HG03469 (cell line): ENCODE data around the gene FUT7.
"Not testable (repeated sequence)": the region's sequence is repeated elsewhere in the genome, so short reads cannot be mapped to it uniquely, and the experiment has no call there.

Source experiments
- ATAC-seq: cut with Tn5 transposase; IDR thresholded peaks from one replicate; pipeline ENCODE4 v1.9.1; 2021; ENCODE audit warnings: mild to moderate bottlenecking, moderate library complexity, moderate number of reproducible peaks; ENCODE audit not compliant: unreplicated experiment

Gene FUT7

DNA sequence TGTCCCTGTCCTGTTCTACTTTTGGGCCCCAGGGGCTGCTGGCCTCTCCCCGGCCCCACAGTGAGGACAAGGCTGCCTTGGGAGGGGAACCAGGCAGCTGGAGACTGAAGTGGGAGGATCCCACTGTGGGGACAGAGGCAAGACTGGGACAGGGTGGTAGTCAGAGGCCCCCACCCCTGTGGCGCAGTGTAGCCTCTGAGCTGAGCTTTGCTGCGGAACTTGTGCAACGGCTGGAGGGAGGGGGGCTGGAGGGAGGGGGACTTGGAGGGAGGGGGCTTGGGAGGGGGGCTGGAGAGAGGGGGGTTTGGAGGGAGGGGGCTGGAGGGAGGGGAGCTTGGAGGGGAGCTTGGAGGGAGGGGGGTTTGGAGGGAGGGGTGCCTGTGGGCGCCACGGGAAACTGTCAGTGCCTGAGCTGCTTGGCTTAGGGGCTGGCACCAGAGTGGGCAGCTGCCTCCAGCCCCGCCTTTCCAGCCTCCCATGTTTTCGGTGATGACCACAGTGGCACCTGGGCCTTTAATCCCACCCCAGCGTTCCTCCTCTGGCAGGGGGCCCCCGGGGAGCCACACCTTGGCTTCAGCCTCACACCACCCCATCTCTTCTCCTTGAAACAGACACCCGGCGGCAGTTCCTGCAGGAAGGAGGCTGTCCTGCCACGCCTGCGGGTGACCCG, 2.3 kb upstream of the FUT7 start:
- ATAC-seq, result no peak

DNA sequence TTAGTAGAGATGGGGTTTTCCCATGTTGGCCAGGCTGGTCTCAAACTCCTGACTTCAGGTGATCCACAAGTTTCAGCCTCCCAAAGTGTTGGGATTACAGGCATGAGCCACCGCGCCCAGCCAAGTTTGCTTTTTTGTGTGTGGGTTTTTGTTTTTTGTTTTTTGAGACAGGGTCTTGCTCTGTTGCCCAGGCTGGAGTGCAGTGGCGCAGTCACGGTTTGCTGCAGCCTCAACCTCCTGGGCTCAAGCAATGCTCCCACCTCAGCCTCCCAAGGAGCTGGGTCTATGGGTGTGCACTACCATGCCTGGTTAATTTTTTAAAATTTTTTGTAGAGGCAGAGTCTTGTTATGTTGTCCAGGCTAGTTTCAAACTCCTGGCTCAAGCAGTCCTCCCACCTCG, 1.6 kb upstream of the FUT7 start:
- ATAC-seq, result not testable (repeated sequence)

DNA sequence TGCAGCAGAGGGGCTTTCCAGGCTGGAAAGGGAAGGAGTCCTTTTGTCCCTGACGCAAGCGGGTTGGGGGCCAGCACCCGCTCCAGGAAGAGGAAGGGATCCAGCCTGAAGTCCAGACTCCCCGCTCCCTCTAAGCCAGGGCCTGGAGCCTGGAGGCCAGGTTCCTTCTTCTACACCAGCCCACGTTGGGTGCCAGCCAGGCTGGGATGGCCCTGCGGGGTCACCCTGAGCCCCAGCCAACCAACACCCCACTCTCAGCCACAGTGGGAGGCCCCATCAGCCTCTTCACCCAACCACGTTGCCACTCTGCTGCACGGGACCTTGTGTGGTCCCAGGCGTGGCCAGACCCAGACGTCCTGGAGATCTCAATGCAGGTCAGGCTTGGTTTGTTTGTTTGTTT, 970 bp upstream of the FUT7 start:
- ATAC-seq, result no peak

DNA sequence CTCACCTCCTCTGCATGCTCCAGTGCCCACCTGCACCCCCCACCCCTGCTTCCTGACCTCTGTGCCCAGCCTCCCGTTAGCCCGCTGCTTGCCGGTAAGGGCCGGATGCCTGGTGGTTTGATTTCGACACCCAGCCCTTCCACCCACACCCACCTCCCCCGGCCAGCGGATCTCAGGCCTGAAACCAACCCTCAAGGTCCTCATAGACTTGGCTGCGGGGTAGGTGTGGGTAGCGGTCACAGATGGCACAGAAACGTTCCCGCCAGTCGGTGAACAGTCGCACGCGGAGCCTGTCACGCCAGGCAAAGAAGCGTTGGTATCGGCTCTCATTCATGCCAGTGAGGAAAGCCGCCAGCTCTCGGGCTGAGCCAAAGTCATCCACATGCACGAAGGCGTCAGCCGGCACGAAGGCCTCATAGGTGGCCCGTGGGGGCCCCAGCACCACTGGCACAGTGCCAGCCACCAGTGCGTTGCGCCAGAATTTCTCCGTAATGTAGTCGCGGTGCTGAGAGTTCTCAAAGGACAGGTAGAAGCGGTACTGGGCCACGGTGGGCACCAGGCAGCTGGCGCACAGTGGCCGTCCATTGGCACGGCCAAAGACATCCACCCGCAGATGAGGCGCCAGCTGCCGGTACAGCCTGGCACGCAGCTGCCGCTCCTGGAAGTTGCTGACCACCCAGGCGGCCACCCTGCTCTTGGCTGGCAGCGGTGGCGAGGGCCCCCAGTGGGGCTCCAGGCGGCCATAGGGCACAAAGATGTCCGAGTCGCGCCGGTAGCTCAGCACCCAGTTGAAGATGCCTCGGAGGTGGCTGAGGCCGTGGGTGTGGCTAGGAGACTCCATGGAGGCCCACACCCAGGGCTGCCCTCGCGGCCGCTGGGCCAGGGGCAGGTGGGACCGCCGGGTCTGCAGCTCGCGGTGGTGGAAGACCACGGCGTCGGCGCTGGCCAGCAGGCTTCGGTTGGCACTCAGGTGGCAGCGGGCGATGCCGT, 1.1 kb downstream of the FUT7 start:
- no peak for ATAC-seq

DNA sequence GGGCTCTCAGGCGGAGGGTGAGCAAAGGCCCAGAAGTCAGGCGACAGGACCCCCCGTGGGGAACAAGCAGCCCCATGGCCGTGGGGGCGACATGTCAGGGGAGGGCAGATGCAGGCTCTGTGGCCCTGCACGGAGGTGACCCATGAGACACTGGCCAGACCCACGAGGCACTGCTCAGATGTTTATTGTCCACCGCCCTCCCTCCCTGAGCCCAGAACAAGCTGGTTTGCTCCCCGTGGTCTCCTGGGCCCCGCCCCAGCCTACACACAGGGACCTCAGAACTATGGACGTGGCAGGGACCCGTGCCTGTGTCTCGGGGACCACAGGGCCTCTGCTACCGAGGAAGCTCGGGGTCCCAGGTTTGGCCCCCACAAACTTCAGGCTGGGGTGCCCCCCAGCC, 1.9 kb downstream of the FUT7 start:
- ATAC-seq, result no peak

DNA sequence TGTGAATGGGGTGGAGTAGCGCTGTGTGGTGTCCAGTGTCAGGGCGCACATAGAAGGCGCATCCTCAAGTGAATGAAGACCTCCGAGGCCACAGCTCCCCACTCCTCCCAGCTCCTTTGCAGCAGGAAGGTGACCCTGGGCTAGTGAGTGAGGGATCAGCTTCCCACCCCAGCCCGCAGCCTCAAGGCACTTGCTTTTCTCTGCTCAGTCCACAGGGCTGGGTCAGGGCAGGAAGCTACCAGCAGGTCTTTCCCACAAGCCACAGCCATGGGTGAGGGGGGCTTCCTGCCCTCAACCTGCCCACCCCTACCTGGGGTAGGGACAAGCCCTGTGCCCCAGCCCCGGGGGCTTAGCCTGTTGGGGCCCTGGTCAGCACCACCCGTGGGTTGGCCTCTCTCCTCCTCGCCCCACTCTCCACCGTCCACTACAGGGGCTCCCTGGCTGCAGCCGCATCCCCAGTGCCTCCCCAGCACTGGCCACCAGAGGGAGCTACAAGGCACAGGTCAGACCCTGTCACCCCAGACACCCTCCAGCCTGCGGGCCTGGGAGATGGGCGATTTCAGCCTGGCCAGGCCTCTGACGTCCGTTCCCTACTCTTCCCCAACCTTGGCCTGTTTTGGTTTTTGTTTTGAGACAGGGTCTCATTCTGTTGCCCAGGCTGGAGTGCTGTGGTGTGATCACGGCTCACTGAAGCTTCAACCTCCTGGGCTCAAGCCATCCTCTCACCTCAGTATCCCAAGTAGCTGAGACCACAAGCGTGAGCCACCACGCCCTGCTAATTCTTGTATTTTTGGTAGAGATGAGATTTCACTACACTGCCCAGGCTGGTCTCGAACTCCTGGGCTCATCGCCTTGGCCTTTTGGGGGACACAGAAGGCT, 2.6 kb downstream of the FUT7 start:
- ATAC-seq, result no peak

DNA sequence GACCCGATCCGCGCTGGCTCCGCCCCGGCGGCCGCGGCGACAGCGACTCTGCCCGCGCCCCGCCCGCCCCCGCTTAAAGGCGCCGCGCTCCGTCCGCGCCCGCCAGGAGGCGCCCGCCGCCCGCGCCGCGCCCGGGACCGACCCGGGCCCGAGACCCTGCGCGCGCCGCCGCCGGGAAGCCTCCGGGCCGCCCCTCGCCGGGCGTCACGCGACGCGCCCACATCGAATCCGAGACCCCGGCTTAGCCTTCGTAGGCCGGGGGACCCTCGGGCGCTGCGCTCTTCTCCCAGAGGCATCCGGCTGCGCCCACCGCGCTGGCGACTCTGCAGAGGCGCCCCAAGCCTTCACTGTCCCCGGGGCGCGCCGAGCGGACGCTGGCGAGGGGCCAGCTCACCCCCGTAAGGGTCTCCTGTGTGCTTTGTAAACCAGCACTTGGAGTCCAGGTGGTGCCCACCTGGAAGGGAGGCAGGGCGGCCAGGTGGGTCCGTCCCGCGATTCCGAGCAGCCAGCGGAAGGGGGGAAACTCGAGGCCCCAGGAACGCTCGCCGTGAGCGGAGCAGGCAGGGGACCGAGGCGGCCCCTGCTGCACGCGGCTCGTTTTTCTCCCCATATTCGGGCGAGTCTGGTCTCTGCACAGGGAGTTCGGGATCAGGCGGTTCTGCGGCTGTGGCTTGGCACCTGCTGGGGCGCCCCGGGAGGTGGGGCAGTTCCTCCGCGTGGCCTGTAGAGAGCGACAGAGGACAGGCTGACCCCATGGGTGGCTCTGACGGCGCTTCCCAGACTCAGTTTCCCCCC, 3.4 kb downstream of the FUT7 start:
- no peak for ATAC-seq

DNA sequence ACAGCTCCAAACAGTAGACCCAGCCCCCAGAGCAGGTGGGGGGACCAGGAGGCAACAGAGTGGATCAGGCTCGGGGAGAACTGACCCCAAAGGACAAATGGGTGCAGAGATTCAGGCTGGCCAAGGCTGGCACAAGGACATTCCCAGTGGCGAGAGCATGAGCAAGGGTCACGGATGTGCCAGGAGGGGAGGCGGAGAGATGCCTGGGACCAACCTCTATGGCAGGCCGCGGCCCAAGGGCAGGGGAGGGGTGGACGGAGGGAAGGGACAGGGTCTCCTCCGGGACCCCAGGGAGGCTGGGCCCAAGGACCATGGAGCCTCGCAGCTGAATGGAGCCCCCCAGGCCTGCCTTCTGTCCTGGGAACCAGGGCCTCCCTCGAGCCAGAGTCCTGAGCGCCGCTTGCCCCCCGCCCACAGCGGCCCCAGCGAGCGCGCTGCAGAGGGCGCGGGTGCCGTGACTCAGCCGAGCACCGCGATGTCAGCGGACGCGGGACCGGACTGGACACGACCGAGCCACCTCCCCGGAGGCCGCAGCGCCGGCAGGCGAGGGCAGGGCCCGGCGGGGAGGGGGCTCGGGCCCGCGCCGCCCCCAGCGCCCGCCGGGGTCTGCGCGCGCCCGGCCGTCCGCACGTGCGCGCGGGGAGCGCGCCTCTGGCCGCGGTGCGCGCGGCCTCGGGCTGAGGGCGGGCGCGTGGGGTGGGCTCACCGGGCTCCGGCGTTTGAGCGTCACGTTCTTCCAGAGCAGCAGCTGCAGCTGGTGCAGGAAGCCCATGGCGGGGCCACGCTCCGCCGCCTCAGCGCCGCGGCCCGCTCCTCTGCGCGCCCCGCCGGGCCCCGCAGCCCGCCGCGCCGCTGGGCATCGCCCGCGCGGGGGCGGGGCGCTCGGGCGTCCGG, 4.3 kb downstream of the FUT7 start, which contains the start of gene ABCA2:
Gene ABCA2, minus strand, starts transcription at position 869 of the 894 bp plus-strand sequence. Its CDS starts 97 bp downstream, at position 772.
- no peak for ATAC-seq

DNA sequence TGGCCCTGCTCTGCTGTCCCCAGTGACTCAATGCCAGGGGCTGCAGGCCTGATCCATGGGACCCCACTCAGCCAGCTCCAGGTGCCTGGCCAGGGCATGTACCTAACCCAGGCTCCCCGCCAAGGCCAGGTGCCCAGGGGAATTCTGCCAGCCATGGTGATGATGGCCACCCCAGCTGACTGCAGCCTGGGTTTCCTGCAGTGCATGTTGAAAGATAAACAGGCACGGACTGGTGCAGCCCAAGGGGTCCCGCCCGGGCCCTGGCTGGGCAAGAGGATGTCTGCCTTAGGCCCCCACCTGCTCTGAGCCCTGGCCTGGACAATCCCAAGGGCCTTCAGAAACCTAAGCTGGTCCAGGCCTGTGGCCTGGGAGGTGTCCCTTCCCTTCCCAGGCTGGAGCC, 5.1 kb downstream of the FUT7 start:
- ATAC-seq, result no peak

DNA sequence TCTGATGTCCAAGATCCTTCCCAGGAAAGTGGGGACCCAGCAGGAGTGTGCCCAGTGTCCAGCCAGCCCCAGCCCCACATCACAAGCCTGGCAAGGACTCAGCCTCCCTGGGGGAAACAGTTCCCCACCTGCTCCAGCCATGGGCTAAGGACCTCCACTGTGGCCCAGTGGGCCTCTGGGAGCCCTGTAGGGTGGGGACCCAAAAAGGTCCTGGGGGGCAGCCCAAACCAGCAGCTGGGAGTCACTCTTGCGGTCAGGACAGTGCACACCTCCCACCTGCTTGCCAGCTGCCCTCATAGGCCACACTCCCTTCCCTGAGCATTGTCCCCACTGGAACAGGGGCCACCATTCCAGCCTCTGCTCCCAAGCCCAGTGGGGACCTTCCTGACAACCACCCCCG, 5.5 kb downstream of the FUT7 start:
- ATAC-seq, result no peak

DNA sequence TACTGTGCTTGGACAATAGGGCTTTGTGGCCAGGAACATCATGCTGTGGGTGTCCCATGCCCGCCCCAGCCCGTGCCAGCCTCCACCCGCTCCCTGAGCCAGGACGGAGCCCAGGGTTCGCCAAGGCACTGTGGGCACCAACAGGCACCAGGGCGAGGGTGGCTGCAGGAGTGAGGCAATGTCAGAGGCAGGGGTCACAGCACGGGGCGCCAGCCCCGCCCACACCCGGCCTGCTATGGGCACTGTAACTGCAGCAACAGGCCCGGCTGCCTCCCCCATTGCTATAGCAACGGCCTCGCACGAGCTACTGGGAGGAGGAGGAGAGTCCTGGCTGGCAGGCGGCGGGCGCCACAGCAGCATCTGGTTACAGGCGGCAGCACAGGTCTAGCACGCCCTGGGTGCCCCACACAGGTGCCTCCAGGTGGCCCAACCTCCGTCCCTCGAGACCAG, 6.3 kb downstream of the FUT7 start:
- no peak for ATAC-seq

DNA sequence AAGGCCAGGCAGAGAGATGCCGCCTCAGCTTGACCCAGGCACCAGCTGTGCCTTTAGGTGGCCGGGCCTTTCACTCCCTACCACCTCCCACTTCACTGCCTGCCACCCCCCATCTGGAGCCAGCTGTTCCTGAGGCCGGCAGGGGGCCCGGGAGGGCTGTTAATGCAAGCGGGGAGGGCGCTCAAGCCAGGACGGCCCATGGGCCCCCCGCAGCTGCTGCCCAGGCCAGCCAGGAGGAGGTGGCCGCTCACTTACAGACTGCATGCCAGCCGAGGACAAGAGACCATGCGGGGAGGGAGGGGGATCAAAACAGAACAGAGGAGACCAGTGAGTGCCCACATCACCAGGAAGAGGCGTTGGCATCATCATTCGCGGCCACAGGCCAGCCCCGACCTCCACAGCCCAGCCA, 8.3 kb downstream of the FUT7 start:
- no peak for ATAC-seq

DNA sequence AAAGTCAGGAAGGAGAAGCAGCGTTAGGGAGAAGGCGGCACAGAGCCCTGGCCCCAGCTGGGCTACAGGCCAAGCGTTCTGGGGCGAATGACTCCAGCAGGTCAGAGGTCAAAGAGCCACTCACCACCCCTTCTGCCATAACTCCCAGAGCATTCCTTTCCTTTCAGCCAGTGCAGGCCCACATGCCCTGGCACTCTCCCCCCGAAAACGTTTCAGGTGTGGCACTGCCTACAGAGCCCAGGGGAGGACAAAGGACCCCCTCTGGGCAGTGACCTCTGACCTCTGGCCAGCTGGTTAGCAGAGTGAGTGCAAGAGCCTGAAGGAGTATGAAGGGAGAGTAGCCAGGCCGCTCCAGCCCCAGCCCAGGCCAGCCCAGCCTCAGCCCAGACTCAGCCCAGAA, 8.7 kb downstream of the FUT7 start:
- no peak for ATAC-seq

DNA sequence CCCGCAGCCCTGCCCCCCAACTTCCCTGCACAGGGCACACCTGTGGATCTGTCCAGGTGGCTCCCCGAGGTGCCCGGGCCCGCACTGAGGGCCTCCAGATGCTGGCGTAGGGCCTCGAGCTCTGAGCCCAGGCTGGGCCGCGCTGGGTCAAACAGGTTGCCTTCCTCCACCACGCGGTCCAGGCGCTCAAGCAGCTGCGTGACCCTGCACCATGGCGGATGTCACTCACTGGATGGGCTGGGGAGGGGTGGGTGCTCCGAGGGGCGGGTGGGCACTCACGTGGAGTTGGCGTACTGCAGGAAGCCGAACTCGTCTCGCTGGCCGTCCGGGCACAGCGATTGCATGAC, 9.3 kb downstream of the FUT7 start:
- ATAC-seq, result no peak

DNA sequence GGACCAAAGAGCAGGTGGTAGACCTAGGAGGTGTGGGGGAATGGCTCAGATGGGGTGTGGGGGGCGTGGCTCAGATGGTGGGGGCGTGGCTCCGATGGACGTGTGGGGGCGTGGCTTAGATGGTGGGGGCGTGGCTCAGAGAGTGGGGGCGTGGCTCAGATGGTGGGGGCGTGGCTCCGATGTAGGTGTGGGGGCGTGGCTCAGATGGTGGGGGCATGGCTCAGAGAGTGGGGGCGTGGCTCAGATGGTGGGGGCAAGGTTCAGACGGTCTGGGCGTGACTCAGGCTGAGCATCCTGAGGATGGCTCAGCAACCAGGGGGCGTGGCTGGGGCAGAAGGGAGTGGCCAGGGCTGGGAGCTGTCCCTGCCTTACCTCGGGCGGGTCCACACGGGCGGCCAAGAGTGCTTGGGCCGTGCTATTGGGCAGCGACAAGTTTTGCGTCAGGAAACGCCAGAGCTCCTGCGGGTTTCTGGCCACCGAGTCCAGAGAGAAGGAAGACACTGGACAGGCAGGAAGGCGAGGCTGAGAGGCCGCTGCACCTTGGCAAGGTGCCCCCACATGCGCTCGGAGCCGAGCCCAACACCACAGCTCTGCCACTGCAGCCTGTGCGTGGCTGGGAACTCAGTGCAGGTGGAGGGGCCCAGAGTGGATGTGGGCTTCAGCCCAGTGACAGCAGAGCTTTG, 9.8 kb downstream of the FUT7 start:
- peak; percentile 42 for ATAC-seq

DNA sequence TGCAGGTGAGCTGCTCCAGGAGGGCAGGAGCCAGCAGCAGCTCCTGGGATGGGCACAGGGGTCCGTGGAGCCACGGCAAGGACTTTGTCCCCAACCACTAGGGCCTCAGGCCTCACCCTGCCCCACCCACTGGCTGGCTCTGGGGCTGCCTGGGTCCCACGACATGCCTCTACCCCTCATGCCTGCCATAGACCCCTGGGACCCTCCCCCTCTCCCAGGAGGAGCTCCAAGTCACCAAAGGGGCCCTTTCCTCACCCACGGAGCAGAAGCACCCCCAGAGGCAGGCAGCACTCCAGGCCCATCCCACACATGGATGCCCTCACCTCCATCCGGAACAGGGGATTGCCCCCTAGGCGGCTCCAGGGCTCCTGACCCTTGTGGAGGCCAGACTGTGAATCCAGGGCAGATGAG, 10.3 kb downstream of the FUT7 start:
- ATAC-seq, result no peak

DNA sequence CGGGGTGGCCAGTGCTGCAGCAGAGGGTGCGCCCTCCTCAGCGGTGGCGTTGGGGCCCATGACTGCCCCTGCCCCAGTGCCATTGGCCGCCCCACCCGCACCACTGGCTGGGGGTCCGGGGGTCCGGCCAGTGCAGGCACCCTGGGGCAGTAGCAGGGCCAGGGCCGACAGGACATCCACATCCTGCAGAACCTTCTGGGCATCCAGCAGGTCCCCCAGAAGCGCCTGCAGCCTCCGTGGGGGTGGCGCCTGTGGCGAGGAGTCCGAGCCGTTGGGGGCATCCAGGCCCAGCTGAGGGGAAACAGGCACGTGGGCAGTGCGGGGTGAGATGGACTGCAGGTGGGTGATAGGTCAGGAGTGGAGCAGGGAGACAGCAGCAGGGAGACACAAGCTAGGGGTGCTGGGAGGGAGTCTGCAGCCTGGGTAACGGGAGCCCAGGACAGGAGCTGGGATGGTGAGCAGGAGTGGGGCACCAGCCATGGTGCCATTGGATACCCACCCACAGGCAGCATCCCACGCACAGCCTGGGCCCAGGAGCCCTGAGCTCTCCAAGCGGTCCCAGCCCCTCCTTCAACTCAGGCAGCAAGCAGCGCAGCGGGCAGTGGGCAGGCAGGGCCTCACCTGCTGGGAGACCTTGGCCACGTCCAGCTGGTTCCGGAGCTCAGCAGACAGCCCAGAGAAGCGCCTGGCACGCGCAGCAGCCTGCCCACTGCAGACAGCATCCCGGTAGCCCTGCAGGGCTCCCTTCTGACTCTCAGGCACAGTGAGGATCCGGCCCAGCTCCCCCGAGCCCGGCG, 10.9 kb downstream of the FUT7 start:
- ATAC-seq, result no peak
